Liver (tissue), 9 donors: Measurements from ENCODE around the gene DNAAF8. TPM values are rescaled to one million over a fixed set of nuclear protein-coding genes. Genes with fewer than 3 reads are reported as not detected.

Source experiments
- DNase-seq: peaks from one replicate; pipeline ENCODE4 v3.0.0-alpha.2; 2017; ENCODE audit warnings: low spot score
- H3K27ac ChIP-seq, 2 donors: one replicate each; pipeline ENCODE4 v1.7.0; 2013; ENCODE audit warnings: inconsistent platforms in 2 of 2, low read length in 2 of 2, control low read depth in 1 of 2, low read depth in 1 of 2, mild to moderate bottlenecking in 1 of 2
- H3K27me3 ChIP-seq, 4 donors: one replicate each; pipeline versions ENCODE4 v1.6.1 to v1.7.0; 2013; ENCODE audit warnings: low read length in 3 of 4, inconsistent platforms in 1 of 4, mild to moderate bottlenecking in 1 of 4, moderate library complexity in 1 of 4; ENCODE audit not compliant: control insufficient read depth in 4 of 4, insufficient read depth in 4 of 4
- H3K36me3 ChIP-seq, 4 donors: one replicate each; pipeline versions ENCODE4 v1.6.1 to v1.7.0; 2013; ENCODE audit warnings: low read length in 3 of 4, mild to moderate bottlenecking in 3 of 4, low read depth in 1 of 4, moderate library complexity in 1 of 4; ENCODE audit not compliant: control insufficient read depth in 4 of 4, insufficient read depth in 3 of 4
- H3K4me1 ChIP-seq, 4 donors: one replicate each; pipeline versions ENCODE4 v1.6.1 to v1.7.0; 2013; ENCODE audit warnings: low read length in 3 of 4, mild to moderate bottlenecking in 3 of 4, moderate library complexity in 1 of 4; ENCODE audit not compliant: control insufficient read depth in 4 of 4, insufficient read depth in 4 of 4
- H3K4me3 ChIP-seq, 3 donors: one replicate each; pipeline versions ENCODE4 v1.6.1 to v1.7.0; 2013; ENCODE audit warnings: low read length in 3 of 3, control low read depth in 1 of 3, low read depth in 1 of 3, mild to moderate bottlenecking in 1 of 3
- H3K9ac ChIP-seq, 2 donors: one replicate each; pipeline ENCODE4 v1.7.0; 2013; ENCODE audit warnings: low read length in 2 of 2, mild to moderate bottlenecking in 2 of 2, moderate library complexity in 2 of 2, control low read depth in 1 of 2, low read depth in 1 of 2
- H3K9me3 ChIP-seq, 4 donors: one replicate each; pipeline versions ENCODE4 v1.6.1 to v1.7.0; 2013; ENCODE audit warnings: low read length in 3 of 4; ENCODE audit not compliant: control insufficient read depth in 4 of 4
- CTCF ChIP-seq: fragments of 150-350 bp; IDR thresholded peaks from 2 replicates; pipeline ENCODE4 v1.5.1; 2017; ENCODE audit warnings: improper control_type of control experiment, low read depth, low read length; ENCODE audit not compliant: missing input control
- EGR1 ChIP-seq, 2 donors: IDR thresholded peaks; 2 replicates each; pipeline ENCODE4 v1.6.1; 2016 to 2018; ENCODE audit warnings: antibody characterized with exemption in 2 of 2, low read depth in 2 of 2
- GABPA ChIP-seq, 2 donors: IDR thresholded peaks in 1 of 2; conservative IDR thresholded peaks in 1 of 2; 2 replicates each; pipeline ENCODE4 v1.6.1; 2016; ENCODE audit warnings: antibody characterized with exemption in 2 of 2, mild to moderate bottlenecking in 1 of 2, moderate library complexity in 1 of 2
- HNF4A ChIP-seq, 2 donors: conservative IDR thresholded peaks; 2 replicates each; pipeline ENCODE4 v1.6.1; 2016; ENCODE audit warnings: antibody characterized with exemption in 2 of 2, mild to moderate bottlenecking in 2 of 2
- JUND ChIP-seq, 2 donors: IDR thresholded peaks; 2 replicates each; pipeline ENCODE4 v1.6.1; 2016; ENCODE audit warnings: antibody characterized with exemption in 2 of 2
- NR2F2 ChIP-seq: IDR thresholded peaks from 2 replicates; pipeline ENCODE4 v1.6.1; 2016; ENCODE audit warnings: antibody characterized with exemption
- RAD21 ChIP-seq, 2 donors: IDR thresholded peaks; 2 replicates each; pipeline ENCODE4 v1.6.1; 2016; ENCODE audit warnings: antibody characterized with exemption in 2 of 2, mild to moderate bottlenecking in 2 of 2
- SP1 ChIP-seq: IDR thresholded peaks from 2 replicates; pipeline ENCODE4 v1.6.1; 2018; ENCODE audit warnings: antibody characterized with exemption, mild to moderate bottlenecking
- TAF1 ChIP-seq: conservative IDR thresholded peaks from 2 replicates; pipeline ENCODE4 v1.6.1; 2016; ENCODE audit warnings: antibody characterized with exemption, mild to moderate bottlenecking
- WGBS: extraction: QIAGEN DNeasy Blood & Tissue Kit; methylation state at CpG from one replicate; pipeline ENCODE4 v1.1.7; 2013; 5-methylcytosine and 5-hydroxymethylcytosine counted together
- polyA plus RNA-seq, 2 donors: library from polyadenylated mRNA; stranded (reverse) in 1 of 2; unstranded in 1 of 2; fragments of 200-250 nt in 1 of 2; fragments of >200 nt in 1 of 2; fragmentation: Nextera tagmentation in 1 of 2; extraction: Ambion mirVana in 1 of 2; gene quantifications; one replicate each; pipeline versions ENCODE4 v1.2.1 to v1.2.3, GENCODE V29; 2013 to 2015
- total RNA-seq, 2 donors: library from RNA; depleted of rRNA; stranded (reverse); fragments of >200 nt; gene quantifications; one replicate each; pipeline ENCODE4 v1.2.3, GENCODE V29; 2014
- TF ChIP-seq, protein P1 (sequence below): IDR thresholded peaks from 2 replicates; pipeline ENCODE4 v1.6.1; 2016; ENCODE audit warnings: antibody characterized with exemption
- TF ChIP-seq, protein P2 (sequence below): IDR thresholded peaks from 2 replicates; pipeline ENCODE4 v1.6.1; 2016; ENCODE audit warnings: antibody characterized with exemption, mild to moderate bottlenecking
- donor health status: healthy.
- donor health status: healthy.
- donor health status: healthy.
- donor health status: healthy.
- donor health status: healthy.

The DNAAF8 gene
- total and polyA plus RNA-seq, 4 donors, result 0.33 to 0.75 (median 0.56) TPM

DNA sequence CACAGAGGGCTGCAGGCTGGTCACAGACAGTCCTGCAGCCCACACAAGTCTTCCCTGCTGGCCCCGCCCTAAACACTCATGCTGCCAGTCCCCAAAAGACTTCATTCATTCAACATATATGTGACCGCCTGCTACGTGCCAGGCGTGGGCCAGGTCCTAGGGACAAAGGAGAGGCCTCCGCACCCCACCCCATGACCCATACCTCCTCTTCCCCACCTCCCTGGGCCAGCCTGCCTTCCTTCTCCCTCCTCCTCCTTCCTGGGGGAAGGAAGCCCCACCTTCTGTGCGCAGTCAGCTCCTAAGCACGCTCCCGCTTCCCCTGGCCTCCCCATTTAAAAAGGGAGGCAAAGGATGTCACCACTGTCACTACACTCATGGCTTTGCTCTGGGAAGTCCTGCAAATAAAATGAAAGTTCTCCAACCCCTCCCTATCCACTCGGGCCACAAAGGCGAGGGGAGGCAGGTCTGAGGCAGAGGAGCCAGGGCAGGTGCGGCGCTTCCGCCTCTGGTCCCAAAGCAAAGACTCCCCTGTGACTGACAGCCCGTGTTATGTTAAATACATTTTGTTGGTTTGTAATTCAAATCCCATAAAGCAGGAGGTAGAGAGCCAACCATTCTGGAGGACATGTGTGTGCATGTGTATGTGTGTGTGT, 9.0 kb downstream of the DNAAF8 start:
- 44% methylated on average over 14 of the region's 14 CpGs for WGBS
- Histone ChIP-seq H3K9me3 (no peaks in the 10 kb centered on the region), H3K4me1 (peaks cover 0 to 6% (median 3%) of the 10 kb centered on the region in 4 donors), H3K27ac (no peak overlapping the region), H3K27me3 (no peaks in the 10 kb centered on the region), H3K4me3 (no peak overlapping the region), H3K9ac (no peak overlapping the region), H3K36me3 (no peaks in the 10 kb centered on the region)
- no peak for DNase-seq
- TF ChIP-seq CTCF (no peak), HNF4A (conservative IDR thresholded peaks at IDR 0.05) (no peak)
- TF ChIP-seq, protein P1, sequence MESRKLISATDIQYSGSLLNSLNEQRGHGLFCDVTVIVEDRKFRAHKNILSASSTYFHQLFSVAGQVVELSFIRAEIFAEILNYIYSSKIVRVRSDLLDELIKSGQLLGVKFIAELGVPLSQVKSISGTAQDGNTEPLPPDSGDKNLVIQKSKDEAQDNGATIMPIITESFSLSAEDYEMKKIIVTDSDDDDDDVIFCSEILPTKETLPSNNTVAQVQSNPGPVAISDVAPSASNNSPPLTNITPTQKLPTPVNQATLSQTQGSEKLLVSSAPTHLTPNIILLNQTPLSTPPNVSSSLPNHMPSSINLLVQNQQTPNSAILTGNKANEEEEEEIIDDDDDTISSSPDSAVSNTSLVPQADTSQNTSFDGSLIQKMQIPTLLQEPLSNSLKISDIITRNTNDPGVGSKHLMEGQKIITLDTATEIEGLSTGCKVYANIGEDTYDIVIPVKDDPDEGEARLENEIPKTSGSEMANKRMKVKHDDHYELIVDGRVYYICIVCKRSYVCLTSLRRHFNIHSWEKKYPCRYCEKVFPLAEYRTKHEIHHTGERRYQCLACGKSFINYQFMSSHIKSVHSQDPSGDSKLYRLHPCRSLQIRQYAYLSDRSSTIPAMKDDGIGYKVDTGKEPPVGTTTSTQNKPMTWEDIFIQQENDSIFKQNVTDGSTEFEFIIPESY, result no peak

GRCh38 chr16:4744555-4745273, 10.4 kb downstream of the DNAAF8 start:
- DNase-seq, result no peak
- WGBS, result 75% methylated on average over 13 of the region's 13 CpGs
- H3K4me3 ChIP-seq, result no peak overlapping the region
- peaks cover 0 to 6% (median 3%) of the 10 kb centered on the region in 4 donors for H3K4me1 ChIP-seq
- no peak overlapping the region for H3K27ac ChIP-seq
- no peaks in the 10 kb centered on the region for H3K9me3 ChIP-seq
- TF ChIP-seq RAD21 (IDR thresholded peaks at IDR 0.05), result no peak
- TF ChIP-seq, protein P2, sequence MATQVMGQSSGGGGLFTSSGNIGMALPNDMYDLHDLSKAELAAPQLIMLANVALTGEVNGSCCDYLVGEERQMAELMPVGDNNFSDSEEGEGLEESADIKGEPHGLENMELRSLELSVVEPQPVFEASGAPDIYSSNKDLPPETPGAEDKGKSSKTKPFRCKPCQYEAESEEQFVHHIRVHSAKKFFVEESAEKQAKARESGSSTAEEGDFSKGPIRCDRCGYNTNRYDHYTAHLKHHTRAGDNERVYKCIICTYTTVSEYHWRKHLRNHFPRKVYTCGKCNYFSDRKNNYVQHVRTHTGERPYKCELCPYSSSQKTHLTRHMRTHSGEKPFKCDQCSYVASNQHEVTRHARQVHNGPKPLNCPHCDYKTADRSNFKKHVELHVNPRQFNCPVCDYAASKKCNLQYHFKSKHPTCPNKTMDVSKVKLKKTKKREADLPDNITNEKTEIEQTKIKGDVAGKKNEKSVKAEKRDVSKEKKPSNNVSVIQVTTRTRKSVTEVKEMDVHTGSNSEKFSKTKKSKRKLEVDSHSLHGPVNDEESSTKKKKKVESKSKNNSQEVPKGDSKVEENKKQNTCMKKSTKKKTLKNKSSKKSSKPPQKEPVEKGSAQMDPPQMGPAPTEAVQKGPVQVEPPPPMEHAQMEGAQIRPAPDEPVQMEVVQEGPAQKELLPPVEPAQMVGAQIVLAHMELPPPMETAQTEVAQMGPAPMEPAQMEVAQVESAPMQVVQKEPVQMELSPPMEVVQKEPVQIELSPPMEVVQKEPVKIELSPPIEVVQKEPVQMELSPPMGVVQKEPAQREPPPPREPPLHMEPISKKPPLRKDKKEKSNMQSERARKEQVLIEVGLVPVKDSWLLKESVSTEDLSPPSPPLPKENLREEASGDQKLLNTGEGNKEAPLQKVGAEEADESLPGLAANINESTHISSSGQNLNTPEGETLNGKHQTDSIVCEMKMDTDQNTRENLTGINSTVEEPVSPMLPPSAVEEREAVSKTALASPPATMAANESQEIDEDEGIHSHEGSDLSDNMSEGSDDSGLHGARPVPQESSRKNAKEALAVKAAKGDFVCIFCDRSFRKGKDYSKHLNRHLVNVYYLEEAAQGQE, result no peak
- no peak for TF ChIP-seq GABPA (IDR thresholded peaks at IDR 0.05 in 1 of 2, conservative IDR thresholded peaks at IDR 0.05 in 1 of 2)
- no peak for TF ChIP-seq TAF1
- TF ChIP-seq JUND (IDR thresholded peaks at IDR 0.05), result no peak
- no peak for TF ChIP-seq EGR1 (IDR thresholded peaks at IDR 0.05; ENCODE audit: low read depth in 2 of 2)
- no peak for TF ChIP-seq SP1
- no peak for TF ChIP-seq NR2F2
- peaks cover 0 to under 1% (median 0%) of the 10 kb centered on the region in 4 donors for H3K36me3 ChIP-seq
- no peaks in the 10 kb centered on the region for H3K27me3 ChIP-seq
- no peak overlapping the region for H3K9ac ChIP-seq
